D721Med (cell line): ENCODE data around the gene STXBP3.
"Not testable (repeated sequence)": the region's sequence is repeated elsewhere in the genome, so short reads cannot be mapped to it uniquely, and the experiment has no call there.

Source experiments
- DNase-seq: peaks from one replicate; pipeline ENCODE4 v3.0.0; 2011; ENCODE audit warnings: low spot score; ENCODE audit not compliant: insufficient read length
- FAIRE-seq: peaks from 2 replicates; lab custom pipeline; 2011; peaks lifted over from hg19 to GRCh38; lab: Jason Lieb, UNC
- TF ChIP-seq, protein P1 (sequence below): IDR thresholded peaks from 2 replicates; pipeline ENCODE4 v1.5.1; 2012; ENCODE audit warnings: mild to moderate bottlenecking, control low read depth; ENCODE audit not compliant: insufficient read depth; ENCODE audit errors: missing control alignments

STXBP3 gene, protein sequence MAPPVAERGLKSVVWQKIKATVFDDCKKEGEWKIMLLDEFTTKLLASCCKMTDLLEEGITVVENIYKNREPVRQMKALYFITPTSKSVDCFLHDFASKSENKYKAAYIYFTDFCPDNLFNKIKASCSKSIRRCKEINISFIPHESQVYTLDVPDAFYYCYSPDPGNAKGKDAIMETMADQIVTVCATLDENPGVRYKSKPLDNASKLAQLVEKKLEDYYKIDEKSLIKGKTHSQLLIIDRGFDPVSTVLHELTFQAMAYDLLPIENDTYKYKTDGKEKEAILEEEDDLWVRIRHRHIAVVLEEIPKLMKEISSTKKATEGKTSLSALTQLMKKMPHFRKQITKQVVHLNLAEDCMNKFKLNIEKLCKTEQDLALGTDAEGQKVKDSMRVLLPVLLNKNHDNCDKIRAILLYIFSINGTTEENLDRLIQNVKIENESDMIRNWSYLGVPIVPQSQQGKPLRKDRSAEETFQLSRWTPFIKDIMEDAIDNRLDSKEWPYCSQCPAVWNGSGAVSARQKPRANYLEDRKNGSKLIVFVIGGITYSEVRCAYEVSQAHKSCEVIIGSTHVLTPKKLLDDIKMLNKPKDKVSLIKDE

DNA sequence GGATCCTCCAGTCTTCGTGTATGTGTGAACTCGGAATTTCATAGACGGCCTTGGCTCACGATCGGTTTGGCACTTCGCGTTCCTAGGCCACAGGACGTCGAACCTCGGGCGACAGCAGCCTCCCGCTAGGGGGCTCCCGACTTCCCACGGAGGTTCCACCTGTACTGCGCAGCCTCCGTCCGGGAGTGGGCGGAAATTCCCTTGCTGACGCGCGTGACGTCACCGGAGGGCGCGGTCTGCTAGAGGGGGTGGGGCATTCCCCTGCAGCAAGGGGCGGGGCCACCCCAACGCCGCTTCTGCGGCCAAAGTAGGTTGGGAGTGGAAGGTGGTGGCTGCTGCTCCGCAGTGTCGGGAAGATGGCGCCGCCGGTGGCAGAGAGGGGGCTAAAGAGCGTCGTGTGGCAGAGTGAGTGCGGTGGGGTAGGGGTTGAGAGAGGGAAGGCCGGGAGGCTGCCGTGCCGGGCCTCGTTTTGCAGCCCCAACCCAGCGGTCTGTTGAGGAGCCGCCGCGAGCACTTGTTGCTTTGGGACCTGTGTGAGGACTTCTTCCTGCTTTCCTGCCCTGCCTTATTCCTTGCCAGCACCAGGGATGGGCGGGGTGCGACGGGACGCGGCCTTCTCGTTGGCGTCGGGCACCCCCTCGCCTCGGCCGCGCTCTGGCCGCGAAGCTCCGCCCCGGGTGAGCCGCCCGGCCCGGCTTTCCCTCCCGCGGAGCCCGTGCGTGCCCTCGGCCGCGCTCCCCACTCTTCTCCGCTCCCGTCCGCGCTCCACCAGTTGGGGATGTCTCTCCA is at the start of gene STXBP3:
STXBP3 (plus strand) TSS at position 293 of the 789 bp plus-strand sequence; CDS start at position 357, 64 bp downstream.
- FAIRE-seq, result peak; percentile 11
- TF ChIP-seq, protein P1, sequence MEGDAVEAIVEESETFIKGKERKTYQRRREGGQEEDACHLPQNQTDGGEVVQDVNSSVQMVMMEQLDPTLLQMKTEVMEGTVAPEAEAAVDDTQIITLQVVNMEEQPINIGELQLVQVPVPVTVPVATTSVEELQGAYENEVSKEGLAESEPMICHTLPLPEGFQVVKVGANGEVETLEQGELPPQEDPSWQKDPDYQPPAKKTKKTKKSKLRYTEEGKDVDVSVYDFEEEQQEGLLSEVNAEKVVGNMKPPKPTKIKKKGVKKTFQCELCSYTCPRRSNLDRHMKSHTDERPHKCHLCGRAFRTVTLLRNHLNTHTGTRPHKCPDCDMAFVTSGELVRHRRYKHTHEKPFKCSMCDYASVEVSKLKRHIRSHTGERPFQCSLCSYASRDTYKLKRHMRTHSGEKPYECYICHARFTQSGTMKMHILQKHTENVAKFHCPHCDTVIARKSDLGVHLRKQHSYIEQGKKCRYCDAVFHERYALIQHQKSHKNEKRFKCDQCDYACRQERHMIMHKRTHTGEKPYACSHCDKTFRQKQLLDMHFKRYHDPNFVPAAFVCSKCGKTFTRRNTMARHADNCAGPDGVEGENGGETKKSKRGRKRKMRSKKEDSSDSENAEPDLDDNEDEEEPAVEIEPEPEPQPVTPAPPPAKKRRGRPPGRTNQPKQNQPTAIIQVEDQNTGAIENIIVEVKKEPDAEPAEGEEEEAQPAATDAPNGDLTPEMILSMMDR, result peak; percentile 69
- peak; percentile 77 for DNase-seq

GRCh38 chr1:108699375-108700332 is 46.8 kb upstream of the STXBP3 start:
- TF ChIP-seq, protein P1, result no peak
- no peak for FAIRE-seq
- no peak for DNase-seq

- DNase-seq (no peak), FAIRE-seq (no peak)
Observed at GRCh38 chr1:108701176-108701849, 45.2 kb upstream of the STXBP3 start.

GRCh38 chr1:108702109-108702508 is 44.4 kb upstream of the STXBP3 start:
- FAIRE-seq, DNase-seq: not testable (repeated sequence)

More at GRCh38 chr1:108701176-108701849, 45.2 kb upstream of the STXBP3 start:
- TF ChIP-seq, protein P1, result no peak

GRCh38 chr1:108703939-108704338 is 42.5 kb upstream of the STXBP3 start:
- TF ChIP-seq, protein P1, result no peak
- FAIRE-seq (no peak), DNase-seq (no peak)

DNA sequence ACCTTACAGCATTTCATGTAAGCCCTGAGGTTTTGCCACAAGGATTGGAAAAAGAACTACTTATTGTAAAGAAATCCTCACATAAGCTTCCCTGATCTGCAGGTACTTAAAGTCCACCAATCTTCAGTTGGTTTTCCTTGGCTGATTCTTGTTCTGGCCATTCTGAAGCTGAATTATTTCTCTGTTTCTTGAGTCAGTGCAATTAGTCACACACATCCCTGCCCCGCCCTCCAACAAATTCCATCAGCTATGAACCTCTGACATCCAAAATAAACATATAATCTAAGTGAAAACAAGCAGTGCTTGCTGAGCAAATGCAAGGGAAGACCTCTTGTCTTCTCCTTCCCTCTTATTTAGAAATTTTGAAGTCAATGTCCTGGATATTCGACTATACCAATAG is 42.0 kb upstream of the STXBP3 start:
- DNase-seq (no peak), FAIRE-seq (no peak)
- TF ChIP-seq, protein P1, result no peak
